GM18868 (cell line): ENCODE data around the gene DNAJC7.
"Not testable (repeated sequence)": the region's sequence is repeated elsewhere in the genome, so short reads cannot be mapped to it uniquely, and the experiment has no call there.

Source experiments
- ATAC-seq: cut with Tn5 transposase; IDR thresholded peaks from one replicate; pipeline ENCODE4 v1.9.1; 2021; ENCODE audit warnings: mild to moderate bottlenecking, moderate library complexity; ENCODE audit not compliant: unreplicated experiment

Gene DNAJC7

DNA sequence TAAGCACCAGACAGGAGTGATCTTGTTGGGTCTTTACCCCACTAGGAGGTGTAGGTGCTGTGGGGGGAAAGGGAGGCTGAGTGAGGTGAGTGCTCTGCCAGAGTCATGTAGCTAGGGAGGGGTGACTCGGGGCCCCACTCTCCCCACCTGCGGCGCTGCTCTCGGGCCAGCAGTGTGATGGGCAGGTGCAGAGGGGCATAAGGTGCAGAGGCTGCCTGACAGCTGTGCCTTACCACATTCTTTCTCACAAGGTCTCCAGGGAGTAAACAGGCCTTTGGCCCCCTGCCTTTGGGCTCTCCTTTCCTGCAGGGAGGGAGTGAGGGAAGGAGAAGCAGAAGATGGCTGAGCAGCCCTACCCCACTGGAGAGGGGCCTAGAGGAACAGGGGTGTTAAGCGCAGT is 55.1 kb downstream of the DNAJC7 start:
- no peak for ATAC-seq

DNA sequence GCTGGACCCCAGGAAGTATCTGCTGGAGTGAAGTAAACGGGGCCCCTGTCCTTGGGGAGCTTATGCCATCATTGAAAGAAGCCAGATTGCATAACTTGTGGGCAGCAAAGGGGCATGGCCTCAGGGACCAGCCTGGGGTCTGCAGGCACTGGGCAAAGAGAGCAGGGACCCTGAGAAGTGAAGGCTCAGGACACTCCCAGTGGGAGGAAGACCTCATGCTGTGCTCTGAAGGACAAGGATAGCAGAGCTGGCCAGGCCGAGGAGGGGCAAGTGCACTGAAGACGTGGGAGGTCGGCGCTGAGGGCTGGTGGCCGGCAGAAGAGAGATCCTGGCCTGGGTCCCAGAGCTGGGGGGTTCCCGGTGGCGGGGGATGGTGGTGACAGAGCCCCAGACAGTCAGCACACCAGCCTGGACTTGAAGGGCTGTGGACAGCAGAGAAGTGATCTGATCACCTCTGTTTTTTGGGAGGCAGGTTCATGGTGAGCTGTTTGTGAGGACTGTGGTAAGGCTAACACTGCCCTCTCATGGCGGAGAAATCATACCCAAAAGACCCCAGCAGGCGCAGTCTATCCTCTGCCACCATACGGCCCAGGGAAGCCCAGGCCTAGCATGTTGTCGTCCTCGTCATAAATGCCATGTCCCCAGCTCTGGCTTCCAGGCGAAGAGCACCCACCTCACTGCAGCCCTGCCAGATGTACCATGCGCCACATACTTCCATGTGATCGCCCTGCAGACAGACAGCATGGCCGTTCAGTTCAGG is 57.7 kb downstream of the DNAJC7 start:
- no peak for ATAC-seq

DNA sequence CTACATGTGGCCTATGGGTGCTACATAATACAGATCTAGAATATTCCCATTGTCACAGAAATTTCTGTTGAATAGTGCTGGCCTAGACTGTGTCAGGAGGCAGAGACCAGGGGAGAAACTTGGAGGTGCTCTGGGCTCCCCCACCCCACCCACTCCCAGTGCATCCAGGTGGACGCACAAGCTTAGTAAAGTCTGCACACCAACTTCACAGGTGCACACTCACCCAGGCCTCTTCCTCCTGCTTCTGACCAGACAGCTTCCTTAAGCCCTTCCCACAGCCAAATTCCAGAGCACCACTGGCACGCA is 58.3 kb downstream of the DNAJC7 start:
- no peak for ATAC-seq

DNA sequence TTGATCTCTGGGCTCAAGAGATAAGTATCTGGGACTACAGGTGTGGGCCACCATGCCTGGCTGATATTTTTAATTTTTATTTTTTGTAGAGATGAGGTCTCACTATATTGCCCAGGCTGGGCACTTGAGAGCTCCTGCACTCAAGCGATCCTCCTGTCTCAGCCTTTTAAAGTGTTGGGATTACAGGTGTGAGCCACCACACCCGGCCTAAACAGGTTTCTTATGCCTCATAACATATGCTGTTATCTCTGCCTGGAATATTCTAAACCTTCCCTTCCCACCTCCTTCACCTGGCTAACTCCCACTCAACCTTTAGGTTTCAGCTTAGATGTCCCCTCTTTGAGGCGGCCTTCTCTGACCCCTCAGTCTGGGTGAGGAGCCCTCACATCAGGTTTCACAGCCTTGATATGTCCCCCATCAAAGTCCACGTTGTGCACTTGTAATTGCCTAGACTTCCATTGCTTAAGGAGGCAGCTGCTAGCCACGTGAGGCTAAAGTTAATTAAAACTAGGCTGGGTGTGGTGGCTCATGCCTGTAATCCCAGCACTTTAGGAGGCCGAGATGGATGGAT is 59.3 kb downstream of the DNAJC7 start:
- no peak for ATAC-seq

DNA sequence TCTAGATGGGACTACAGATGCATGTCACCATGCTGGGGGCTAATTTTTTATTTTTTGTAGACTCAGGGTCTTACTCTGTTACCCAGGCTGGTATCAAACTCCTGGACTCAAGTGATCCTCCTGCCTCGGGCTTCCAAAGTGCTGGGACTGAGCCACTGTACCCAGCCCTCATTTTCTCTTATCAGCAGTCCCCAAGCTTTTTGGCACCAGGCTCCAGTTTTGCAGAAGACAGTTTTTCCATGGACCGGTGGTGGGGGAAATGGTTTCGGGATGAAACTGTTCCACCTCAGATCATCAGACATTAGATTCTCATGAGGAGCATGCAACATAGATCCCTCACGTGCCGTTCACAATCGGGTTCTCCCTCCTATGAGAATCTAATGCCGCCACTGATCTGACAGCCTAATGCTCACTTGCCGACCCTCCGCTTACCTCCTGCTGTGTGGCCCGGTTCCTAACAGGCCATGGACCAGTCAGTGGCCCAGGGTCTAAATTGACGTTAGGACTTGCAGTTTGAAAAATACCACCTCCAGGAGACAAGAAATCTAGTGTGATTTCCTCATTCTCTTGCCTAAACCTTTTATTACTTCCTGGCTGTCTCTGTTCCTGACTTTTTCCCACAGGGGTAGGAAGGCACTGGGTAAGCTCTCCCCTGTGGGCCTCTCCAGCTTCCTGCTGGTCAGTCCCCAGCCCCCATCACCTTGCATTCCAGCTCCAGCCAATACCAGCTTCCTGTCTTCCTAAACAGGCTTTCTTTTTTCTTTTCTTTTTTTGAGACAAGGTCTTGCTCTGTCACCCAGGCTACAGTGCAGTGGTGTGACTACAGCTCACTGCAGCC is 60.0 kb downstream of the DNAJC7 start:
- ATAC-seq, result no peak

DNA sequence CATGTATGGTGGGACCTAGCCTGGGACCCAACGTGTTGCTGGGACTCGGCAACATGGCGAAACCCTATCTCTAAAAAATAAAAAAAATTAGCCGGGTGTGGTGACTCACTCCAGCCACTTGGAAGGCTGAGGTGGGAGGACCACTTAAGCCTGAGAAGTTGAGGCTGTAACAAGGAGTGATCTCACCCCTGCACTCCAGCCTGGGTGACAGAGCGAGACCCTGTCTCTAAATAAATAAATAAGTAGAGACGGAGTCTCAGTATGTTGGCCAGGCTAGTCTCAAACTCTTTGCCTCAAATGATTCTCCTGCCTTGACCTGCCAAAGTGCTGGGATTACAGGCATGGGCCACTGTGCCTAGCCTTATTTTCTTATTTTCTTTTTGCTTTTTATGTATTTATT is 60.7 kb downstream of the DNAJC7 start:
- no peak for ATAC-seq

DNA sequence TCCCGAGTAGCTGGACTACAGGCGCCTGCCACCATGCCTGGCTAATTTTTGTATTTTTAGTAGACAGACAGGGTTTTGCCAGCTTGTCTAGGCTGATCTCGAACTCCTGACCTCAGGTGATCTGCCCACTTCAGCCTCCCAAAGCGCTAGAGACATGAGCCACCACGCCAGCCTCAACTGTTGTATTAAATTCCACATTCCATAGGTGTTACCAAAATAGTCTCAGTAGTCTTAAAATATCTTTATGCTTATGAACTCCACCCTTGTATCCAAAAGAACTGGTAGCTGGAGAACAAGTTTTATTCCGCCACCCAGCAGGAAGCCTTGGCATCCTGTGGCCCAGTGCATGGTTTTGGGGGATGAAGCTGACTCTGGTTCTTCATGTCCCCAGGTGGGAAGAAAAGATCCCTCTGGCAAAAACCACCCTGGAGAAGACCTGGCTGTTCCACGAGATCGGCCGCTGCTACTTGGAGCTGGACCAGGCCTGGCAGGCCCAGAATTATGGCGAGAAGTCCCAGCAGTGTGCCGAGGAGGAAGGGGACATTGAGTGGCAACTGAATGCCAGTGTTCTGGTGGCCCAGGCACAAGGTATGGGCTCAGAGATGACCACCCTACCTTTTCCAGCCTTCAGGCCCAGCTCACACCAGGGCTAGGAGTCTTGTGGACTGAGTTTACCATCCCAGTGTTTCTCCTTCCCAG is 68.3 kb downstream of the DNAJC7 start:
- no peak for ATAC-seq

DNA sequence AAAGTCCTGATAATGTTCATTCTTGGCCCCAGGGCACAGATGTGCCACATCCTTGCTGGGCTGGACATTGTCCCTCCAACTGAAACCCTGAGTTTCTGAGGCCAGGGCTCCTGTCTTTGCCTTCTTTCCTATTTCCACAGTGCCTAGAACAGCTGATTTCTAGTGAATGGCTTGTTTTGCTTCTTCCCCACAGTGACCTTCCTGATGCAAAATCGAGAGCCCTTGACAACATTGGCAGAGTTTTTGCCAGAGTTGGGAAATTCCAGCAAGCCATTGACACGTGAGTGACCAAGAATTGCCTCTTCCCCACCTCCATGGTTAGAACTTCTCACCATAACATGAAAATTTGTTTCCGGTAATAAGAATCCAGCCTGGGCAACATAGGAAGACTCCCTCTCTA is 72.3 kb downstream of the DNAJC7 start:
- no peak for ATAC-seq

DNA sequence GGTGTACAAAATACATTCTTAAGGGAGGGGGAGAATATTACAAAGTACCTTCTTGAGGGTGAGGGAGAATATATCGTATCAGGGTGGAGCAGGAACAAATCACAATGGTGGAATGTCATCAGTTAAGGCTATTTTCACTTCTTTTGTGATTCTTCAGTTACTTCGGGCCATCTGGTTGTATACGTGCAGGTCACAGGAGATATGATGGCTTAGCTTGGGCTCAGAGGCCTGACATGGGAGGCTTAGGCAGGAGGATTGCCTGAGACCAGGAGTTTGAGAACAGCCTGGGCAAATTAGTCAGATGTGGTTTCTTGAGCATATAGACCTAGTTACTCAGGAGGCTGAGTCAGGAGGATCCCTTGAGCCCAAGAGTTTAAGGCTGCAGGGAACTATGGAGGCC is 73.7 kb downstream of the DNAJC7 start:
- ATAC-seq, result no peak

DNA sequence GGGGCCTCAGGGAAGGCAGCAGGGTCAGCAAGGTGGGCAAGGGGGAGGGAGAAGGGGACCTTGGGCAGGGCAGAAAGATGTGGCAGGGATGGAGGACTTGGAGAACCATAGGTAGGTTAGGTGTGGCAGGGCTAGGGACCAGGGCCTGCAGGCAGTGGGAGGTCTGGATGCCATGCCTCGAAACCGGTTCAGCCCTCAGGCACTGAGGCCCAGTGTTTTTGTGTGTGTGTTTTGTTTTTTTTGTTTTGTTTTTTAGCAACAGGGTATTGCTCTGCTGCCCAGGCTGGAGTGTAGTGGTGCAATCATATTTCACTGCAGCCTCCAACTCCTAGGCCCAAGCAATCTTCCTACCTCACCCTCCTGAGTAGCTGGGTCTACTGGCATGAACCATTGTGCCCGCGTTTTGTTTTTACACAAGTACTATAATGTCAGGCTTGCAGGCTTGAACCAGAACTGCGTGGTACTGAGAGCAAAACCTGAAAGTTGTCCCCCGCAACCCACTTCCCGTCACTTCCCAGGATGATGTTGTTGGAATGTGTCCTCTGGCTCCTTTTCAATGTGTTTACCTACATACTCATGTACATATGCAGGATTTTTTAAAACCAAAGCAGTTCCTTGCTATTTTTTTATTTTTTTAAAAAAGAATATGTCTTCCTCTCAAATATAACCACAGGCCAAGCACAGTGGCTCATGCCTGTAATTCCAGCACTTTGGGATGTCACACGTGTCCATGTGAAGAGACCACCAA is 74.4 kb downstream of the DNAJC7 start:
- no peak for ATAC-seq

DNA sequence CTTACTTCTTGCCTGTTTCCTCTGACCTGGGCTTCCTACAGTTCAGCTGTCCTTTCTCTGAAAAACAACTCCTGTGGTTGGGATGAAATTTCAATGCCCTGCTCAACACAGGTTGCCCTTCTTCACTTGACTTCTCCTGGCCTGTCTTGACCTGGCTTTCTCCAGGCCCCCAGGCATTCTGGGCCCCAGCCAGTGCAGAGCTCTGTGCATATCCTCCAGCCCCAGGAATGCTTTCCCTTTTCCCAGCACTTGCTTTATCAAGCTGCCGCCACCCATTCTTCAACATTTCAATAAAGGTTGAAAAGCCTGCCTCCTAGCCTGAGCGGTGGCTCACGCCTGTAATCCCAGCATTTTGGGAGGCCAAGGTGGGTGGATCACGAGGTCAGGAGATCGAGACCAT is 76.1 kb downstream of the DNAJC7 start:
- no peak for ATAC-seq

DNA sequence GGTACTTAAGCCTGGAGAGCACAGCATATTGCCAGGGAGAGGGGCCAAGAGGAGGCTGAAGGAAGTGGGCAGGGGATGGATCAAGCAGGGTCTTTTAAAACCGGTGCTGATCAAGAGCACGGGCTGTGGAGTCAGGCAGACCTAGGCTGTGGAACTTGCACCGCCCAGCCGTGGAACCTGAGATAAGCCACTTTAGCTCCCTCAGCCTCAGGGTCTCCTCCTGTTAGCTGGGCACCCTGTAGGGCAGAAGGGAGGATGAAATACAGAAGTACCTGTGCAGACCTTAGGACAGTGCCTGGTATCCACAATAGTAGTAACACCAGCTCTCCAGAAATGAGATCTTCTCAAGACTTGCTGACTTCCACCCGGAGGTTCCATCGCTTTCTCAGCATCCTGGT is 77.5 kb downstream of the DNAJC7 start:
- no peak for ATAC-seq

DNA sequence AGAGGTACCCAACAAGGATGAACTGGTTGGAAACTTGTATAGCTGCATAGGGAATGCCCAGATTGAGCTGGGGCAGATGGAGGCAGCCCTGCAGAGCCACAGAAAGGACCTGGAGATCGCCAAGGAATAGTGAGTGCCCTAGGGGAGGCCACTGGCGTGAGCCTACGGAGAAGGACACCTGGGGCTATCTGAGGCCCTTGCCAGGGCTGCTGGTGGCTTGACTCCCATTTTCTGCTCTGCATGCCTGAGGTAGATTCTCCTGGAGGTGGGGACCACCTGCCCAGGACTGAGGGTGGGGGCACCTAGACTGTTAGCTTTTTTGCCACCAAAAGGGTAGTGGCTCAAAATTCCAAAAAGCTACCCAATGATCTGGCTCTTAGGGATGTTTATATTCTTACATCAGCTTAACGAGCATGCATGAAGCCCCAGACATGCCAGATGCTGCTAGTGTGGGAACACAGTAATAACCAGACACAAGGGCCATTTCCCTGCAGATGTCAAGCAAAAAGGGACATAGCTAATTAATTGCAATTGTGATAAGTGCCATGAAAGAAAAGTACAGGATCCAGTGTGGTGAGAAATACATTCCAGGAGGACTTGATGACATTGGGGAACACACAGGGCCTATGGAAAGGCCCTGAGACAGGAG is 78.1 kb downstream of the DNAJC7 start:
- no peak for ATAC-seq

DNA sequence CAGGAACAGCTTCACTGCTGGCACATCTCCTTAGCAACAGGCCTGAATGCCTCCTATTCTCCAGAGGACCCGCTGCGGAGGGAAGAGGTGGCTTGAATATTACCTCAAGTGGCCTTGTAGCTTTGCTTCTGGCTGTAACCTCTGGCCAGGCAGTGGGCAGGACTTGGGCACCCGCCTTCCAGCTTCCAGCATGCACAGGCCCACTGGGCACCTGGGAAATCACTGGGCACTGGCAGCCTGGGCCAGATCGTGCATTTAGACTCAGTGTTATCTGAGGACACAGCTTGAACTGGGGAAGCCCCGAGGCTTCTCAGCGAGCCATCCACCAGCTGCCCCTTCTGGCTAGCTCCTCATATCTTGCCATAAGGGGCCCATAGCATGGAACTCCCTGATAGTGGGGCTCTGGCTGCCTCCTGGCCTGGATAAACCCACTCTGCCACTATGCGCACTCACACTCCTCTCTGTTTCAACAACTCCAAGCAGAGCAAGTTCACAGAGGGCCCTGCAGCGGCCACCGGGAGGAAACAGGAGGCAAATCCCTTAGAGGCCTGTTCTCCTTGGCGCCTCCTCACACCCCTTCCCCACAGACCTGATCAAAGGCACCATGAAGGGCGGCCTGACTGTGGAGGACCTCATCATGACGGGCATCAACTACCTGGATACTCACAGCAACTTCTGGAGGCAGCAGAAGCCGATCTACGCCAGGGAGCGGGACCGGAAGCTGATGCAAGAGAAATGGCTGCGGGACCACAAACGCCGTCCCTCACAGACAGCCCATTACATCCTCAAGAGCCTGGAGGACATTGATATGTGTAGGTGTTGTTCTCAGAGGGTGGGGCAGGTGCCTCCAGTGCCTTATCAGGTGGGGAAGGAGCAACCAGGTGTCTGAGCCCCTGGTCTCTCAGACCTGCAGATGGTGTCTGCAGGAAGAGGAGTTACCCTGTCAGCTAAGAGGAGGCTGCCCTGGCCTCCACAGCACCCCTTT is 79.0 kb downstream of the DNAJC7 start:
- ATAC-seq, result no peak

DNA sequence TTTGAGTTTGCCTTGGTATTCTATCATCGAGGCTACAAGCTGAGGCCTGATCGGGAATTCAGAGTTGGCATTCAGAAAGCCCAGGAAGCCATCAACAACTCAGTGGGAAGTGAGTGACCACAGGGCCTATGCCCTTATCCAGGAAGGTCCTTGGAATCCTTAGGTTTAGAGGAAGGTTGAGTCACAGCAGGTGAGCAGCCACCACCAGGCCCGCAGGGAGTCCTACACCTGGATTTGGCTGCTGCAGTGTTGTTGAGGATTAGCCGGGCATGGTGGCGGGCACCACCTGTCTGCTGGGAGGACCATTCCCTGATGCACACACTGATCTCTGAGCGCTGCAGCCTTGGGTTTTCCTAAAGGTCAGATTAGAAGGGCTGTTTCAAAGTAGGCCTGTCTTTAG is 81.6 kb downstream of the DNAJC7 start:
- no peak for ATAC-seq

DNA sequence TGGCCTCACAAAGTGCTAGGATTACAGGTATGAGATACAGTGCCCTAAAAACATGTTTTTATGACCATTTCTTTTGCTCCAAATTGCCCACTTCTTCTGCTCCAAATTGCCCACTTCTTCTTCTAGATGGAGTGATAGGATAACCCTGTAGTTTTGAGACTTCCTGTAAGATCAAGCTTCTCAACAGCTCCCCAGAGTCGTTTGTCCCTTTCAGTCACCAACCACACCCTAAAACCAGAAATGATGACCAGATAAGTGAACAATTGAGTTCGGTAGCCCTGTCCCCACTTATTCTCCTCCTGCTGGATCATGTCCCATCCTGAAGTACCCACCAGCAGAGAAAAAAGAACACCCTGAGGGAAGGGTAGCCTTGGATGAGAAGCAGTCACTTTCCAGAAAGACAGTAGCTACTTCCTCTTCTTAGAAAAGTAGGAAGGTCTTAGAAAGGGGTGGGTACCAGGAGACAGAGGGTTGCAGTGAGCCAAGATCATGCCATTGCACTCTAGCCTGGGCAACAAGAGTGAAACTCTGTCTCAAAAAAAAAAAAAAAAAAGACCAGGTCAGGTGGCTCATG is 84.3 kb downstream of the DNAJC7 start:
- no peak for ATAC-seq

DNA sequence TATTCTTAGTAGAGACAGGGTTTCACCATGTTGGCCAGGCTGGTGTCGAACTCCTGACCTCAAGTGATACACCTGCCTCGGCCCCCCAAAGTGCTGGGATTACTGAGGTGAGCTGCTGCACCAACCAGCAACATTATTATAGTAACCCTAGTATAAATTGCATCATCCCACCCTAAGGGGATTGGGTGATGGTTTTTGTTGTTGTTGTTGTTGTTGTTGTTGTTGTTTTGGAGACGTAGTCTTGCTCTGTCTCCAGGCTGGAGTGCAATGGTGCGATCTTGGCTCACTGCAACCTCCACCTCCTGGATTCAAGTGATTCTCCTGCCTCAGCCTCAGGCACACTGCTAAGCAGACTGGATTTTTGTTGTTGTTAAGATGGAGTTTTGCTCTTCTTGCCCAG is 85.5 kb downstream of the DNAJC7 start:
- not testable (repeated sequence) for ATAC-seq

DNA sequence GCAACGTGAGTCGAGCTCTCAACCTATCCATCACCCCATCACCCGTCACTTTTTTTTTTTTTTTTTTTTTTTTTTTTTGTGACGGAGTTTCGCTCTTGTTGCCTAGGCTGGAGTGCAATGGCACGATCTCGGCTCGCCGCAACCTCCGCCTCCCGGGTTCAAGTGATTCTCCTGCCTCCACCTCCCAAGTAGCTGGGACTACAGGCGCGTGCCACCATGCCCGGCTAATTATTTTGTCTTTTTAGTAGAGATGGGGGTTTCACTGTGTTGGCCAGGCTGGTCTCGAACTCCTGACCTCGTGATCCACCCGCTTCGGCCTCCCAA is 86.4 kb downstream of the DNAJC7 start:
- ATAC-seq, result not testable (repeated sequence)
